Fibroblast of skin of right biceps (primary cell): ENCODE data around the gene BOC.

ENCODE experiments used
- DNase-seq: peaks from one replicate; pipeline ENCODE4 v3.0.0-alpha.2; 2013

Gene BOC

DNA sequence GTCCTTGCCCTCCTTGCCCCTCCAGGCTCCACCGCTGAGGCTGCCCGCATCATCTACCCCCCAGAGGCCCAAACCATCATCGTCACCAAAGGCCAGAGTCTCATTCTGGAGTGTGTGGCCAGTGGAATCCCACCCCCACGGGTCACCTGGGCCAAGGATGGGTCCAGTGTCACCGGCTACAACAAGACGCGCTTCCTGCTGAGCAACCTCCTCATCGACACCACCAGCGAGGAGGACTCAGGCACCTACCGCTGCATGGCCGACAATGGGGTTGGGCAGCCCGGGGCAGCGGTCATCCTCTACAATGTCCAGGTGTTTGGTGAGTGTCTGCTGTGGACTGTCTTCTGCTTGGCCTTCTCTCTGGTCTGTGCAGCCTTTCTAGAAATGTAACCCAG, 61.0 kb downstream of the BOC start:
- no peak for DNase-seq

DNA sequence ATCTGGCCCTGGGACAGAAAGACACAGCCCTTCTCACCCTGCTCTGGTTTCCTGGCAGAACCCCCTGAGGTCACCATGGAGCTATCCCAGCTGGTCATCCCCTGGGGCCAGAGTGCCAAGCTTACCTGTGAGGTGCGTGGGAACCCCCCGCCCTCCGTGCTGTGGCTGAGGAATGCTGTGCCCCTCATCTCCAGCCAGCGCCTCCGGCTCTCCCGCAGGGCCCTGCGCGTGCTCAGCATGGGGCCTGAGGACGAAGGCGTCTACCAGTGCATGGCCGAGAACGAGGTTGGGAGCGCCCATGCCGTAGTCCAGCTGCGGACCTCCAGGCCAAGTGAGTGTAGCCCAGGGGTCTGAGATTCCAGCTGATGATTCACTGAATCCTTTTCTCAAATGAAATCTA, 61.7 kb downstream of the BOC start:
- DNase-seq: no peak

GRCh38 chr3:113273604-113274378, 62.4 kb downstream of the BOC start:
- DNase-seq: no peak

- DNase-seq: no peak
These were observed 63.3 kb downstream of the BOC start for GRCh38 chr3:113274425-113275257.

DNA sequence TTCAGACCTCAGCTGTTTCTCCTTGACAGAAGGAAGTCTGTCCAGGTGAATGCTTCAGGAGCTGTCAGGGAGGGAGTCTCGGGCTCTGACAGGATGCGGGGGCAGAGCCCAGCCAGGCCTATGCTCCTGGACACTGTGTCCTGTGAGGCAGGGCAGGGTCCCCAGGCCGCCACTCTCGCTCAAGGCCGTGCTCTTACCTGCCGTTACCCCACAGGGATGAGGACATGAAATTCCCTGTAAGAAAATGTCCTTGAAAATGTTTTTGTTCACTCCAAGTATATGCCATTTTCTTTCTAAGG, 63.9 kb downstream of the BOC start:
- DNase-seq: no peak

- DNase-seq: no peak
These were observed 64.2 kb downstream of the BOC start for GRCh38 chr3:113275583-113275928.

GRCh38 chr3:113275929-113276750, 64.8 kb downstream of the BOC start:
- DNase-seq: peak; percentile 47

- no peak for DNase-seq
These were observed 65.4 kb downstream of the BOC start for GRCh38 chr3:113276751-113277080.

- DNase-seq: no peak
These were observed 66.1 kb downstream of the BOC start for GRCh38 chr3:113277414-113277813.

DNA sequence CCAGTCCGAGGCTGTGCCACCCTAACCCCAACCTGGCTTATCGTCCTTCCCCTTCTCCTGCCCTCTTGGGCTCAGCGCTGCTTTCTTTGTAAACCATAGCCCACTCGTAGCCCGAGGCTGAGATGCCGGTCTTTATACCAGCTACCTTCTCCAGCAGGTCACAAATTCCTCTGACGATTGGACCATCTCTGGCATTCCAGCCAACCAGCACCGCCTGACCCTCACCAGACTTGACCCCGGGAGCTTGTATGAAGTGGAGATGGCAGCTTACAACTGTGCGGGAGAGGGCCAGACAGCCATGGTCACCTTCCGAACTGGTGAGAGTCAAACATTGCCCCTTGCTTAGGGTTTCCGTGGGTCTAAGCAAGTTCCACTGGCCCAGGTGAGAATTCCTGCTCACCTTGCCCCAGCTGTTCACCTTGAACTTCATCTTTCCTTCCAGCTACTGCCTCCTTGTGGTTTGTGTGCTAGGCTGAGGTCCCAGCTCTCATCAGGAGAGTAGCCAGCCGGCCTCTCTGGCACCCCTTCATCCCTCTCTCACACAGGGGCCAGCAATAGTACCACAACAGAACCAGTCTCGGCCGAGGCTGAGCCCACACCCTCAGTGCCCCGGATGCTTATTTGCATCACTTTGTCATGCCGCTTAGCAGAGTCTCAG, 66.7 kb downstream of the BOC start:
- DNase-seq: no peak

- DNase-seq: no peak
These were observed 67.2 kb downstream of the BOC start for GRCh38 chr3:113278599-113278955.

GRCh38 chr3:113279686-113280085, 68.3 kb downstream of the BOC start:
- DNase-seq: no peak

DNA sequence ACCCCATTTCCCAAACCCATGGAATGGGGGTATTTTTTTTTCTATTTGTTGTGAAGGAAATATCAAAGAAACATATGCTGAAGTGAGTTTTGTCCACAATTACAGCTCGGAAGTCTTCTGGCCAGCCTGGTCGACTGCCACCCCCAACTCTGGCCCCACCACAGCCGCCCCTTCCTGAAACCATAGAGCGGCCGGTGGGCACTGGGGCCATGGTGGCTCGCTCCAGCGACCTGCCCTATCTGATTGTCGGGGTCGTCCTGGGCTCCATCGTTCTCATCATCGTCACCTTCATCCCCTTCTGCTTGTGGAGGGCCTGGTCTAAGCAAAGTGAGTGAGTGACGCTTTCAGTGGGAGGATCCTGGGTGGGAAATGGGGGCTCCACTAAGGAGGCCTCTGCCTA, 71.9 kb downstream of the BOC start:
- no peak for DNase-seq

DNA sequence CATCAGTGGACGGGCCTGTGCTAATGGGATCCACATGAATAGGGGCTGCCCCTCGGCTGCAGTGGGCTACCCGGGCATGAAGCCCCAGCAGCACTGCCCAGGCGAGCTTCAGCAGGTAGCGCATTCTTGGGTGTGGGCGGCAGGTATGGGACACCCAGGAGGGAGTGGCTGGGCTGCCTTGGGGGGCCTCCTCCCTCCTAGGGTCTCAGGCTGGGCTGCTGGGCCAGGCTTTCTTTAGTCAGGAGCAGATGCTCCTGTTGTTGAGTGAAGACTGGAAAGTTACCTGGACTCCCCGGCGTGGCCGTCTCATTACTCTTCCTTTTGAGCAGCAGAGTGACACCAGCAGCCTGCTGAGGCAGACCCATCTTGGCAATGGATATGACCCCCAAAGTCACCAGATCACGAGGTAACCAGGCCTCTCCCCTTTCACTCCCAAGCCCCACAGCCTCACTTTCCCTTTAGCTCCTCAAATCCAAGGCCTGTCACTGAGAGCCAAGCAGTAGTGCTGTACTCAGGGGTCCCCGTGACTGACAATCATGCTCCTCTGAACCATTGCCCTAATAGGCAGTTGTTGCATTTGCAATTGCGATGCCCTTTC, 73.2 kb downstream of the BOC start:
- no peak for DNase-seq

- DNase-seq: no peak
These were observed 73.9 kb downstream of the BOC start for GRCh38 chr3:113285226-113285625.

DNA sequence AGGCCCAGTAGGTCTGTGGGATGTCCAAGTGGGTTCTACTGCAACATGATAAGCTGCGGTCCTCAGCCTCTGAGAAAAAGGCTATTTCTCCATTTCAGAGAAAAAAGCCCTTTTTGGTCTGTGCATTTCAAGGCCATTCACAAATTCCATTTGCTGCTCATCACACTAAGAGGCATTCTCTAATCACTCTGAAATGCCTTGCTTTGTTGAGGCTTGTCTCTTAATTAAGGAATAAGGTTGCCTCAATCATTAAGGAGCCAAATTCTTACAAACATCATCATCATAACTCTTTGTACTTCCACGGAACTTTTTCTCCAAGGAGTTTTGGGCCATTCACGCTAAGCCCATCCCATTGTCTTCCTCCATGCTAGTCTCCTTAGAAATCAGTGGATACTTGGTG, 74.4 kb downstream of the BOC start:
- DNase-seq: peak; percentile 31

- DNase-seq: no peak
These were observed 75.2 kb downstream of the BOC start for GRCh38 chr3:113286524-113286923.

DNA sequence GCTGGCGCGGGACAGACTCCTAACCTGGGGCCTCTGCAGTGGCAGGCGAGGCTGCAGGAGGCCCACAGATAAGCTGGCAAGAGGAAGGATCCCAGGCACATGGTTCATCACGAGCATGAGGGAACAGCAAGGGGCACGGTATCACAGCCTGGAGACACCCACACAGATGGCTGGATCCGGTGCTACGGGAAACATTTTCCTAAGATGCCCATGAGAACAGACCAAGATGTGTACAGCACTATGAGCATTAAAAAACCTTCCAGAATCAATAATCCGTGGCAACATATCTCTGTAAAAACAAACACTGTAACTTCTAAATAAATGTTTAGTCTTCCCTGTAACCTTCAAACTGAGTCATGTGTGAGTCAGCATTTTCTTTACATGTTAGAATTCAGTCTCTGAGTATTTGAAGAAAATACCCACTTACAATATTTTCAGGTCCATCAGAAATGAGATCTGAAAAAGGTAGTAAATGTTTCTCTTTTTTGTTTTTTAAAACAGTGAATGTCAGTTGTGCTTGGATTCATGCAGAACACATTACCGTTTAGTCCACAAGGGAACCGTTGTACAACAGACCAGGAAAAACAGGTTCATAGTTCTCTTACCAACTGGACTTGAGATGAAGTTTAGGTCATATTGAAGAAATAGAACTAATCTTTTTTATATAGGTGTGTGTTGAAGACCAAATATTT, 75.9 kb downstream of the BOC start:
- DNase-seq: peak; percentile 75

- peak; percentile 66 for DNase-seq
These were observed 76.7 kb downstream of the BOC start for GRCh38 chr3:113287803-113288648.

DNA sequence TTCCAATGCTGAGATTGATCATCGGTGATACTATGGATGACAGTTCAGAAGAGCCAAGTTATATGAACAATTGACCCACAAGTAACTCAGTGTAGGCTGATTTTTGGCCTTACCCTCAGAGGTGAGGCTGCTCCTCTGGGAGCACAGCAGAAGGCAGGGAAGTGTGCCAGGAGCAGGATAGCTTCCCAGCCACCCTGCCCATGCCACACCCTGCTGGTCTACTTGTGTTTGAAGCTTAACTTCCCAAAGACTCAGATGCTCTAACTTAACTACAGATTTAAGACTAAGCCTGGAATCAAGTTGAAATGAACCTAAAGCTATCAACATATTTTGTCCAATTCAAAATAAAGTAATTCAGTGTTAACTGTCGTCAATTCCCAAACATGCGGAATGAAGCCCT, 77.5 kb downstream of the BOC start:
- DNase-seq: no peak

GRCh38 chr3:113291572-113291971, 80.2 kb downstream of the BOC start:
- DNase-seq: no peak
